GM12891 (cell line): ENCODE results near the gene KCNMB4.

Source experiments
- POLR2A ChIP-seq: IDR thresholded peaks from 2 replicates; pipeline ENCODE4 v1.6.1; 2011; ENCODE audit warnings: low read depth, low read length, control low read depth
- POLR2AphosphoS5 ChIP-seq: IDR thresholded peaks from 2 replicates; pipeline ENCODE4 v1.6.1; 2011; ENCODE audit warnings: low read depth, low read length, control low read depth

GRCh38 chr12:70383886-70384285 lies 17.8 kb downstream of the KCNMB4 start:
- TF ChIP-seq POLR2A, result no peak
- TF ChIP-seq POLR2AphosphoS5, result no peak
